ENCODE measurements around the gene MKKS. TPM values are rescaled to one million over a fixed set of nuclear protein-coding genes. Genes with fewer than 3 reads are reported as not detected.

The MKKS gene
- total and polyA plus RNA-seq, 9 of the 15 experiments (the other 6 are each of a cell fraction or from before 2014, with no cell fraction given) = 6.8 to 26.8 (median 12.0) TPM

DNA sequence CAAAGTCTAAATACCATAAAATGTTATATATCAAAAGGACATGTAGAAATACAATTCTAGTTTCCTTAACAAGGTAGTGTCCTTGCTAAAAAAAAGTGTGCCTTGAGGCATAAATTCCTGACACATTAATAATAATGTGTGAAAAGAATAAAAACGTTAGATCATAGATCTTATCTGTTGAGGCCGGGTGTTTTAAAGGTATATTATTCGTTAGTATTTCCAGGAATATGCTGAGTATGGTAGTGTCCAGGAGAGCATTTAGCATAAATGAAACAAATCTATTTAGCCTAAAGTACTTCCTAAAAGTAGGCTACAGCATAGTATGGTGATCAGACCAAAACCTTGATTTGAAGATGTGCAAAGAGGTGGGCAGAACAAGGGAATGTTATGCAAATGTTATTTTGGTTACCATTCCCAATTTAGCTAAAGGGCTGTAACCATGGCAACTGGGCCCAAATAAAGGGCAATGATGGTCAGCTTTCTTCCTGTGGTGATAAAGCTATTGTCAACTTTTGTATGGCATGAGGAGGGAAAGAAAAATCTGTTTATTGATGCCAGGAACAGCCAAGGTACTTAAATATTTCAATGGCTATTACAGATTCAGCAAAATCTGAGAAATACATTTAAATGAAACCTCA, 18.9 kb downstream of the MKKS start:
- no TSS peak for BruUV-seq (replicated peaks)
- TF ChIP-seq, protein P1, sequence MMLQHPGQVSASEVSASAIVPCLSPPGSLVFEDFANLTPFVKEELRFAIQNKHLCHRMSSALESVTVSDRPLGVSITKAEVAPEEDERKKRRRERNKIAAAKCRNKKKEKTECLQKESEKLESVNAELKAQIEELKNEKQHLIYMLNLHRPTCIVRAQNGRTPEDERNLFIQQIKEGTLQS (IDR thresholded peaks at IDR 0.05) = no peak
- TF ChIP-seq, protein P1 (CRISPR knock-in tag; conservative IDR thresholded peaks at IDR 0.05) = no peak
- TF ChIP-seq BACH1 (tag; IDR thresholded peaks at IDR 0.05) (no peak), RFX1 (IDR thresholded peaks at IDR 0.05) (peak; percentile 85)
- Histone ChIP-seq H4K20me1 (replicated peaks; ENCODE audit: control insufficient read depth, insufficient read depth, low read length) (no peaks in the 10 kb centered on the region), H3K4me3 (no peak overlapping the region), H3K9me3 (replicated peaks; ENCODE audit: control insufficient read depth, insufficient read depth, low read depth, low read length) (no peaks in the 10 kb centered on the region), H3K9ac (ENCODE audit: insufficient read depth in 1 of 2, low read depth in 2 of 2, low read length in 2 of 2) (no peak overlapping the region), H3K36me3 (ENCODE audit: control insufficient read depth, insufficient read depth, low read length) (peaks cover 60% of the 10 kb centered on the region), H3K79me2 (ENCODE audit: control insufficient read depth, insufficient read depth, low read length) (peaks cover 13% of the 10 kb centered on the region), H3K4me2 (ENCODE audit: insufficient read depth, low read length) (no peak overlapping the region), H3K27me3 (ENCODE audit: control insufficient read depth in 2 of 2, insufficient read depth in 2 of 2, low read length in 2 of 2) (no peaks in the 10 kb centered on the region), H2AFZ (ENCODE audit: low read depth, low read length) (no peak overlapping the region), H3K27ac (ENCODE audit: extremely low read depth, low read depth, low read length) (no peak overlapping the region), H3K9me1 (ENCODE audit: control insufficient read depth, insufficient read depth, low read length) (no peaks in the 10 kb centered on the region), H3K4me1 (replicated peaks in 1 of 2; ENCODE audit: control insufficient read depth in 2 of 2, insufficient read depth in 2 of 2, low read length in 2 of 2) (no peaks in the 10 kb centered on the region)
- ChIA-PET POLR2A (no interaction called here), CTCF (ENCODE audit: low intra/inter-chr PET ratio) (interaction anchor here (0.7 kb wide), 1 partner anchor 95 kb away, joined by 4 read pairs; no protein-coding TSS in a partner anchor)
- DNase-seq (ENCODE audit: extremely low read depth in 1 of 4, low spot score in 3 of 4) (peak in 1 of 4 experiments; percentile 5), FAIRE-seq (no peak), ATAC-seq (no peak)
- intact Hi-C loops (cut with micrococcal nuclease) = no loop called here
- WGBS (ENCODE audit: insufficient coverage, low coverage, missing lambda C conversion rate) = 33% methylated on average over 3 of the region's 3 CpGs
- in situ Hi-C loops (cut with MboI) = loop anchor here (25.0 kb wide), 1 partner anchor 1803 kb away; no protein-coding TSS in a partner anchor
